Astrocyte (in vitro differentiated cells and primary cell): ENCODE data around the gene DAGLA.

Experiments used
- EZH2 ChIP-seq: IDR thresholded peaks from 2 replicates; pipeline ENCODE4 v1.6.1; 2012; ENCODE audit warnings: mild to moderate bottlenecking, low read length, inconsistent platforms; ENCODE audit not compliant: insufficient read depth
- TF ChIP-seq, protein P1 (sequence below): IDR thresholded peaks from 2 replicates; pipeline ENCODE4 v1.5.1; 2011; ENCODE audit warnings: low read depth, mild to moderate bottlenecking, inconsistent platforms, low read length, moderate library complexity; ENCODE audit not compliant: insufficient read depth

DNA sequence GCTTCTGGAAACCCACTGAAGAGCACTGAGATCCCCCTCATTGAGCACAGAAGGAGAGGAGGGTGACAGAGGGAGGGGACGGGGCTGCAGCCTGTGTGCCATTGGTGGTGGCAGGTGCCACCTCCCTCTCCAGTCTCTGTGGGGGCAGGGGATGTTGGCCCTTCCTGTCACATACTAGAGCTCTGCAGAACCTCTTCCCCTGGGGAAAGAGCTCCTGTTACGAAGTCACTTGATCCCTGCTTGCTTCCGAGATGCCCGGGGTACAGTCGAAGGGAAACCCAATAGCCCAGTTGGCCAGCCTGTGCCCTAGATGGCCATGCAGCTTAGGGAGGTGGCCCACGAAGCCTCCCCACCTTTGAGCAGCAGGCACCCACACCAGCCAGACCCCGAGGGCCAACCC lies 29.4 kb downstream of the DAGLA start:
- TF ChIP-seq, protein P1, sequence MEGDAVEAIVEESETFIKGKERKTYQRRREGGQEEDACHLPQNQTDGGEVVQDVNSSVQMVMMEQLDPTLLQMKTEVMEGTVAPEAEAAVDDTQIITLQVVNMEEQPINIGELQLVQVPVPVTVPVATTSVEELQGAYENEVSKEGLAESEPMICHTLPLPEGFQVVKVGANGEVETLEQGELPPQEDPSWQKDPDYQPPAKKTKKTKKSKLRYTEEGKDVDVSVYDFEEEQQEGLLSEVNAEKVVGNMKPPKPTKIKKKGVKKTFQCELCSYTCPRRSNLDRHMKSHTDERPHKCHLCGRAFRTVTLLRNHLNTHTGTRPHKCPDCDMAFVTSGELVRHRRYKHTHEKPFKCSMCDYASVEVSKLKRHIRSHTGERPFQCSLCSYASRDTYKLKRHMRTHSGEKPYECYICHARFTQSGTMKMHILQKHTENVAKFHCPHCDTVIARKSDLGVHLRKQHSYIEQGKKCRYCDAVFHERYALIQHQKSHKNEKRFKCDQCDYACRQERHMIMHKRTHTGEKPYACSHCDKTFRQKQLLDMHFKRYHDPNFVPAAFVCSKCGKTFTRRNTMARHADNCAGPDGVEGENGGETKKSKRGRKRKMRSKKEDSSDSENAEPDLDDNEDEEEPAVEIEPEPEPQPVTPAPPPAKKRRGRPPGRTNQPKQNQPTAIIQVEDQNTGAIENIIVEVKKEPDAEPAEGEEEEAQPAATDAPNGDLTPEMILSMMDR = no peak
- TF ChIP-seq EZH2 = no peak
